ENCODE results near the gene CDIP1. TPM values are rescaled to one million over a fixed set of nuclear protein-coding genes. Genes with fewer than 3 reads are reported as not detected.

Gene CDIP1
- total RNA-seq, 1 donor from 2014 or later, result 7.8 TPM

GRCh38 chr16:4496305-4496704 is 42.3 kb downstream of the CDIP1 start:
- H3K4me1 ChIP-seq (ENCODE audit: control insufficient read depth in 3 of 3, insufficient read depth in 3 of 3, low read length in 3 of 3), result peaks cover 11 to 23% (median 17%) of the 10 kb centered on the region in 3 donors

DNA sequence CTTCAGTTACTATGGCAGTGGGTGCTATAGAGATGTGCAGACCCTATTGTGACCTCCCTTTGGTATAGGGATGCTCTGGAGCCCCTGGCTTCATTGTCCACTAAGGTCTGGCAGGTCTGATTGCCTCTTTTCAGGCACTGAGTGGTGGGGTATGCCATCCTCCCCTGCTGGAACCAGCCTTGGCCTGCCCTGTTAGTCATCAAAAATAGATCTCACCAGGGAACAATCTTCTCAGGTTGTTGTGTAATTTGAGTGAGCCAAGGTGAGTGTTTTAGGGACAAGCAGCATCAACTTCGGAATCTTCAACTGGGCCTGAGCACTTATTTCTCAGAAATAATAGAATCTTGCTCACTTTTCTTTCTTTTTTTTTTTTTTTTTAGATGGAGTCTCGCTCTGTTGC is 42.8 kb downstream of the CDIP1 start:
- H3K36me3 ChIP-seq (ENCODE audit: control insufficient read depth in 3 of 3, insufficient read depth in 3 of 3, low read length in 3 of 3), result peaks cover 0 to 3% (median 0%) of the 10 kb centered on the region in 3 donors
- H3K9me3 ChIP-seq (ENCODE audit: control insufficient read depth in 3 of 3, low read length in 3 of 3), result no peaks in the 10 kb centered on the region
- peak overlapping the region in 1 of 3 donors; percentile 46 for H3K9ac ChIP-seq (ENCODE audit: low read depth in 1 of 3, low read length in 3 of 3)
- H3K27me3 ChIP-seq (ENCODE audit: control insufficient read depth in 3 of 3, insufficient read depth in 3 of 3, low read length in 3 of 3), result no peaks in the 10 kb centered on the region
- H3K4me3 ChIP-seq (ENCODE audit: low read length in 3 of 3), result no peak overlapping the region
- H3K27ac ChIP-seq (ENCODE audit: low read depth, low read length), result no peak overlapping the region
- H3K4me1 ChIP-seq (ENCODE audit: control insufficient read depth in 3 of 3, insufficient read depth in 3 of 3, low read length in 3 of 3), result peaks cover 7 to 20% (median 15%) of the 10 kb centered on the region in 3 donors

More at GRCh38 chr16:4496305-4496704, 42.3 kb downstream of the CDIP1 start:
- peaks cover 0 to 3% (median 0%) of the 10 kb centered on the region in 3 donors for H3K36me3 ChIP-seq (ENCODE audit: control insufficient read depth in 3 of 3, insufficient read depth in 3 of 3, low read length in 3 of 3)
- H3K9me3 ChIP-seq (ENCODE audit: control insufficient read depth in 3 of 3, low read length in 3 of 3), result no peaks in the 10 kb centered on the region
- H3K27ac ChIP-seq (ENCODE audit: low read depth, low read length), result no peak overlapping the region
- no peaks in the 10 kb centered on the region for H3K27me3 ChIP-seq (ENCODE audit: control insufficient read depth in 3 of 3, insufficient read depth in 3 of 3, low read length in 3 of 3)
- H3K4me3 ChIP-seq (ENCODE audit: low read length in 3 of 3), result no peak overlapping the region
- no peak overlapping the region for H3K9ac ChIP-seq (ENCODE audit: low read depth in 1 of 3, low read length in 3 of 3)

GRCh38 chr16:4494746-4495490 is 43.7 kb downstream of the CDIP1 start:
- H3K4me1 ChIP-seq (ENCODE audit: control insufficient read depth in 3 of 3, insufficient read depth in 3 of 3, low read length in 3 of 3), result peaks cover 0 to 12% (median 7%) of the 10 kb centered on the region in 3 donors
- H3K27ac ChIP-seq (ENCODE audit: low read depth, low read length), result no peak overlapping the region
- no peak overlapping the region for H3K9ac ChIP-seq (ENCODE audit: low read depth in 1 of 3, low read length in 3 of 3)
- H3K4me3 ChIP-seq (ENCODE audit: low read length in 3 of 3), result no peak overlapping the region
- no peaks in the 10 kb centered on the region for H3K9me3 ChIP-seq (ENCODE audit: control insufficient read depth in 3 of 3, low read length in 3 of 3)
- peaks cover 0 to 3% (median 3%) of the 10 kb centered on the region in 3 donors for H3K36me3 ChIP-seq (ENCODE audit: control insufficient read depth in 3 of 3, insufficient read depth in 3 of 3, low read length in 3 of 3)
- no peaks in the 10 kb centered on the region for H3K27me3 ChIP-seq (ENCODE audit: control insufficient read depth in 3 of 3, insufficient read depth in 3 of 3, low read length in 3 of 3)

- H3K36me3 ChIP-seq (ENCODE audit: control insufficient read depth in 3 of 3, insufficient read depth in 3 of 3, low read length in 3 of 3), result peaks cover 0 to 6% (median 5%) of the 10 kb centered on the region in 3 donors
- H3K27me3 ChIP-seq (ENCODE audit: control insufficient read depth in 3 of 3, insufficient read depth in 3 of 3, low read length in 3 of 3), result no peaks in the 10 kb centered on the region
- no peak overlapping the region for H3K4me3 ChIP-seq (ENCODE audit: low read length in 3 of 3)
- no peak overlapping the region for H3K27ac ChIP-seq (ENCODE audit: low read depth, low read length)
- peaks cover 0 to 10% (median 5%) of the 10 kb centered on the region in 3 donors for H3K4me1 ChIP-seq (ENCODE audit: control insufficient read depth in 3 of 3, insufficient read depth in 3 of 3, low read length in 3 of 3)
- no peak overlapping the region for H3K9ac ChIP-seq (ENCODE audit: low read depth in 1 of 3, low read length in 3 of 3)
- no peaks in the 10 kb centered on the region for H3K9me3 ChIP-seq (ENCODE audit: control insufficient read depth in 3 of 3, low read length in 3 of 3)
Measured at GRCh38 chr16:4491898-4492297, 46.7 kb downstream of the CDIP1 start.

- H3K9ac ChIP-seq (ENCODE audit: low read depth in 1 of 3, low read length in 3 of 3), result no peak overlapping the region
- H3K27ac ChIP-seq (ENCODE audit: low read depth, low read length), result no peak overlapping the region
- peaks cover 0 to 8% (median 8%) of the 10 kb centered on the region in 3 donors for H3K4me1 ChIP-seq (ENCODE audit: control insufficient read depth in 3 of 3, insufficient read depth in 3 of 3, low read length in 3 of 3)
Measured at GRCh38 chr16:4489030-4489429, 49.5 kb downstream of the CDIP1 start.

DNA sequence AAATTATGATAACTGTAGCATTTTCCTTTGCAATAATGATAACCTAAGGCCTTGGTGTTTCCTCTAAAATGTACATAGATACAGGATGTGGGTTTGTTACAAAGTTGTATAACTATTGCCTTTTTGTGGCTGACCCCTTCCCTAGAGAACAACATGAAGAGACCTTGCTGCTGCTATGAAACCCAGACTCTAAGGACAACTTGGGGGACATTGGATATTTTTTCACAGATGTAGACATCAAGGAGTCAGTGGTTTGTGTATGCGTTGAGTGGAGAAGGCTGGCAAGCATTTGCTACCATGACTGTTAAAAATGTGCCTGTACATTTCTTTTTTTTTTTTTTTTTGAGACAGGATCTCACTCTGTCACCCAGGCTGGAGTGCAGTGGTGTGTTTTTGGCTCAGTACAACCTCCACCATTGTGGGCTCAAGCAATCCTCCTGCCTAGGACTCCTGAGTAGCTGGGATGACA is 50.0 kb downstream of the CDIP1 start:
- Histone ChIP-seq H3K4me1 (ENCODE audit: control insufficient read depth in 3 of 3, insufficient read depth in 3 of 3, low read length in 3 of 3) (peaks cover 0 to 8% (median 7%) of the 10 kb centered on the region in 3 donors), H3K9me3 (ENCODE audit: control insufficient read depth in 3 of 3, low read length in 3 of 3) (no peaks in the 10 kb centered on the region), H3K27me3 (ENCODE audit: control insufficient read depth in 3 of 3, insufficient read depth in 3 of 3, low read length in 3 of 3) (no peaks in the 10 kb centered on the region), H3K27ac (ENCODE audit: low read depth, low read length) (no peak overlapping the region), H3K4me3 (ENCODE audit: low read length in 3 of 3) (no peak overlapping the region), H3K36me3 (ENCODE audit: control insufficient read depth in 3 of 3, insufficient read depth in 3 of 3, low read length in 3 of 3) (peaks cover 7 to 10% (median 10%) of the 10 kb centered on the region in 3 donors), H3K9ac (ENCODE audit: low read depth in 1 of 3, low read length in 3 of 3) (no peak overlapping the region)

More at GRCh38 chr16:4489030-4489429, 49.5 kb downstream of the CDIP1 start:
- Histone ChIP-seq H3K36me3 (ENCODE audit: control insufficient read depth in 3 of 3, insufficient read depth in 3 of 3, low read length in 3 of 3) (peaks cover 7 to 10% (median 10%) of the 10 kb centered on the region in 3 donors), H3K9me3 (ENCODE audit: control insufficient read depth in 3 of 3, low read length in 3 of 3) (no peaks in the 10 kb centered on the region), H3K4me3 (ENCODE audit: low read length in 3 of 3) (no peak overlapping the region), H3K27me3 (ENCODE audit: control insufficient read depth in 3 of 3, insufficient read depth in 3 of 3, low read length in 3 of 3) (no peaks in the 10 kb centered on the region)

DNA sequence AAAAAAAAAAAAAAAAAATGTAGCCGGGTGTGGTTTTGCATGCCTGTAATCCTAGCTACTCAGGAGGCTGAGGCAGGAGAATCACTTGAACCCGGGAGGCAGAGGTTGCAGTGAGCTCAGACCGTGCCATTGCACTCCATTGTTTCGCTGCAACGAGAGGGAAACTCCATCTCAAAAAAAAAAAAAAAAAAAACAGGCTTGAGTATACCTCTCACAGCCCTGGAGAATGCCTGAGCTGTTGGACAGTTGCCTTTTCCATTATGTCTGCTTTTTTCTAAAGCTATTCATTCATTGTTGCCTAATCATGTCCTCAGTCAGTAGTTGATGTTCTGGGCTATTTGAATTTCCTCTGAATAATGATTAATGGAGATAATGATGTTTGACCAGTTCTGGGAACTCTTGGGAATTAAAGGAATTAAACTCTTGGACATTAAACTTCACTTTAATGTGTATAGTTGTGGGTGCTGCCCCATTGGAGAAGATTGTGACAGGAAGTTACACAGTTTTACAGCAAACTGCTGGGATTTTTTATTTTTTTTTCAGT is 50.5 kb downstream of the CDIP1 start:
- peaks cover 7 to 10% (median 10%) of the 10 kb centered on the region in 3 donors for H3K36me3 ChIP-seq (ENCODE audit: control insufficient read depth in 3 of 3, insufficient read depth in 3 of 3, low read length in 3 of 3)
- no peak overlapping the region for H3K27ac ChIP-seq (ENCODE audit: low read depth, low read length)

DNA sequence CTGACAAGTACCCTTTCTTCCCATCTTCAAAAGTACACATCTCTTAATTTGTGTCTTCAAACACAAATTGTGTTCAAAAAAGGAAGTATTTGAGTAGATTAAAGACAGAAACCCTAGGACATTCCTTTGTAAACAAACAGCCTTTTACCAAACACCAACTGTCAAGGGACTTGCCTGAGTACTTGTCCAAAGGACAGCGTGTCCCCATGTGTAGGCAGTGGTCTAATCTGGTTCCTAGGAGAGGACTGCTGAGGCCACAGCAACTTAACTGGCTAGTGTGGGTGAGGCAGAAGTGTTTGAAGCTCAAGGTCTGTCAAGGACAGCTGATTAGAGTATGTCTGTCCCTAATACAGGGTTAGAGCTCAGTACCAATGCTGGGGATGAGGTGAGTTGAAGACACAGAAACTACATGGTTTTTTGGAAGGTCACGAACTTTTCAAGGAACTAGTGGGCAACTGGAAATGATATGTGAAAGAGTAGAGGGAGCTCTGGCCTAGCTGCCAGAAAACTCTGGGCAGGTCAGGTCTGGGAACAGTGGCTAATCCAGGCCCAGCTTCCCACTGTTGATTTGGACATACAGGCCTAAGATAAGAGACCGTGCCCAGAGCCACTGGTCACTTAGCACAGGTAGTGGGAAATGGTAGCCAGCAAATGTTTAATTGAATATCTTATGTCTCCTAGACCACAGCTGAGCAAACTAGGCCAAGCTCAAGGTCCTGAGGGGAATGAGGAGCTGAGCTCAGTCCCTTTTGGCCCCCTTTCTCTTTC is 52.3 kb downstream of the CDIP1 start:
- no peak overlapping the region for H3K4me3 ChIP-seq (ENCODE audit: low read length in 3 of 3)
- no peaks in the 10 kb centered on the region for H3K27me3 ChIP-seq (ENCODE audit: control insufficient read depth in 3 of 3, insufficient read depth in 3 of 3, low read length in 3 of 3)
- H3K4me1 ChIP-seq (ENCODE audit: control insufficient read depth in 3 of 3, insufficient read depth in 3 of 3, low read length in 3 of 3), result peaks cover 6 to 8% (median 8%) of the 10 kb centered on the region in 3 donors
- H3K9ac ChIP-seq (ENCODE audit: low read depth in 1 of 3, low read length in 3 of 3), result no peak overlapping the region
- H3K36me3 ChIP-seq (ENCODE audit: control insufficient read depth in 3 of 3, insufficient read depth in 3 of 3, low read length in 3 of 3), result peaks cover 7 to 10% (median 10%) of the 10 kb centered on the region in 3 donors
- no peaks in the 10 kb centered on the region for H3K9me3 ChIP-seq (ENCODE audit: control insufficient read depth in 3 of 3, low read length in 3 of 3)
- H3K27ac ChIP-seq (ENCODE audit: low read depth, low read length), result peak overlapping the region; percentile 44

More for the DNA sequence above, 50.5 kb downstream of the CDIP1 start:
- Histone ChIP-seq H3K9ac (ENCODE audit: low read depth in 1 of 3, low read length in 3 of 3) (no peak overlapping the region), H3K4me1 (ENCODE audit: control insufficient read depth in 3 of 3, insufficient read depth in 3 of 3, low read length in 3 of 3) (peaks cover 0 to 8% (median 5%) of the 10 kb centered on the region in 3 donors), H3K9me3 (ENCODE audit: control insufficient read depth in 3 of 3, low read length in 3 of 3) (no peaks in the 10 kb centered on the region), H3K4me3 (ENCODE audit: low read length in 3 of 3) (no peak overlapping the region), H3K27me3 (ENCODE audit: control insufficient read depth in 3 of 3, insufficient read depth in 3 of 3, low read length in 3 of 3) (no peaks in the 10 kb centered on the region)

- no peaks in the 10 kb centered on the region for H3K9me3 ChIP-seq (ENCODE audit: control insufficient read depth in 3 of 3, low read length in 3 of 3)
- H3K4me3 ChIP-seq (ENCODE audit: low read length in 3 of 3), result no peak overlapping the region
- H3K9ac ChIP-seq (ENCODE audit: low read depth in 1 of 3, low read length in 3 of 3), result no peak overlapping the region
- H3K36me3 ChIP-seq (ENCODE audit: control insufficient read depth in 3 of 3, insufficient read depth in 3 of 3, low read length in 3 of 3), result peaks cover 3 to 8% (median 7%) of the 10 kb centered on the region in 3 donors
- H3K4me1 ChIP-seq (ENCODE audit: control insufficient read depth in 3 of 3, insufficient read depth in 3 of 3, low read length in 3 of 3), result peaks cover 6 to 10% (median 8%) of the 10 kb centered on the region in 3 donors
- H3K27me3 ChIP-seq (ENCODE audit: control insufficient read depth in 3 of 3, insufficient read depth in 3 of 3, low read length in 3 of 3), result no peaks in the 10 kb centered on the region
- no peak overlapping the region for H3K27ac ChIP-seq (ENCODE audit: low read depth, low read length)
Measured at GRCh38 chr16:4481963-4482362, 56.6 kb downstream of the CDIP1 start.

Data from skeletal muscle tissue (tissue), 4 donors.